Skeletal muscle tissue (tissue), 4 donors: ENCODE results near the gene MYL5. TPM values are rescaled to one million over a fixed set of nuclear protein-coding genes. Genes with fewer than 3 reads are reported as not detected.

Source experiments
- H3K27ac ChIP-seq: one replicate; pipeline ENCODE4 v1.7.0; 2013; ENCODE audit warnings: mild to moderate bottlenecking, low read depth, low read length, inconsistent platforms
- H3K27me3 ChIP-seq, 3 donors: one replicate each; pipeline ENCODE4 v1.7.0; 2013; ENCODE audit warnings: low read length in 3 of 3; ENCODE audit not compliant: control insufficient read depth in 3 of 3, insufficient read depth in 3 of 3
- H3K36me3 ChIP-seq, 3 donors: one replicate each; pipeline ENCODE4 v1.7.0; 2013; ENCODE audit warnings: low read length in 3 of 3; ENCODE audit not compliant: control insufficient read depth in 3 of 3, insufficient read depth in 3 of 3
- H3K4me1 ChIP-seq, 3 donors: one replicate each; pipeline ENCODE4 v1.7.0; 2013; ENCODE audit warnings: low read length in 3 of 3, mild to moderate bottlenecking in 3 of 3; ENCODE audit not compliant: control insufficient read depth in 3 of 3, insufficient read depth in 3 of 3
- H3K4me3 ChIP-seq, 3 donors: one replicate each; pipeline ENCODE4 v1.7.0; 2013; ENCODE audit warnings: low read length in 3 of 3
- H3K9ac ChIP-seq, 3 donors: one replicate each; pipeline ENCODE4 v1.7.0; 2013; ENCODE audit warnings: low read length in 3 of 3, mild to moderate bottlenecking in 3 of 3, moderate library complexity in 2 of 3, low read depth in 1 of 3
- H3K9me3 ChIP-seq, 3 donors: one replicate each; pipeline ENCODE4 v1.7.0; 2013; ENCODE audit warnings: low read length in 3 of 3; ENCODE audit not compliant: control insufficient read depth in 3 of 3
- total RNA-seq: library from RNA; depleted of rRNA; stranded (reverse); fragments of >200 nt; gene quantifications from one replicate; pipeline ENCODE4 v1.2.3, GENCODE V29; 2014
- donor health status: Osteomylitis.

The MYL5 gene
- total RNA-seq, 1 donor from 2014 or later = 978 TPM

- Histone ChIP-seq H3K4me1 (peaks cover 21 to 33% (median 24%) of the 10 kb centered on the region in 3 donors), H3K9me3 (no peaks in the 10 kb centered on the region), H3K4me3 (peak overlapping the region; percentile 57 to 65 (median 65)), H3K9ac (peak overlapping the region; percentile 73 to 97 (median 79)), H3K27me3 (no peaks in the 10 kb centered on the region), H3K27ac (no peak overlapping the region), H3K36me3 (peaks cover 0 to 6% (median 2%) of the 10 kb centered on the region in 3 donors)
Observed at GRCh38 chr4:706834-707598, 32.7 kb downstream of the MYL5 start.

GRCh38 chr4:707929-708630, 33.7 kb downstream of the MYL5 start:
- Histone ChIP-seq H3K4me1 (peaks cover 21 to 33% (median 24%) of the 10 kb centered on the region in 3 donors), H3K27ac (no peak overlapping the region), H3K4me3 (no peak overlapping the region), H3K9me3 (no peaks in the 10 kb centered on the region), H3K27me3 (no peaks in the 10 kb centered on the region), H3K36me3 (peaks cover 0 to 6% (median 2%) of the 10 kb centered on the region in 3 donors), H3K9ac (peak overlapping the region in 2 of 3 donors; percentile 25 to 50)

- Histone ChIP-seq H3K9me3 (no peaks in the 10 kb centered on the region), H3K36me3 (peaks cover 0 to 6% (median 2%) of the 10 kb centered on the region in 3 donors), H3K27ac (no peak overlapping the region), H3K4me1 (peaks cover 21 to 33% (median 24%) of the 10 kb centered on the region in 3 donors), H3K27me3 (no peaks in the 10 kb centered on the region), H3K9ac (peak overlapping the region in 1 of 3 donors; percentile 16), H3K4me3 (no peak overlapping the region)
Observed at GRCh38 chr4:708631-708933, 34.2 kb downstream of the MYL5 start.

GRCh38 chr4:709348-709747, 35.0 kb downstream of the MYL5 start:
- Histone ChIP-seq H3K36me3 (peaks cover 0 to 8% (median 4%) of the 10 kb centered on the region in 3 donors), H3K4me3 (no peak overlapping the region), H3K9ac (no peak overlapping the region), H3K27me3 (no peaks in the 10 kb centered on the region), H3K4me1 (peaks cover 21 to 33% (median 24%) of the 10 kb centered on the region in 3 donors), H3K27ac (no peak overlapping the region), H3K9me3 (no peaks in the 10 kb centered on the region)

GRCh38 chr4:710116-710515, 35.8 kb downstream of the MYL5 start:
- Histone ChIP-seq H3K9me3 (no peaks in the 10 kb centered on the region), H3K4me1 (peaks cover 19 to 31% (median 22%) of the 10 kb centered on the region in 3 donors), H3K9ac (no peak overlapping the region), H3K4me3 (no peak overlapping the region), H3K27me3 (no peaks in the 10 kb centered on the region), H3K36me3 (peaks cover 0 to 8% (median 4%) of the 10 kb centered on the region in 3 donors), H3K27ac (no peak overlapping the region)

GRCh38 chr4:710916-711315, 36.6 kb downstream of the MYL5 start:
- H3K4me1 ChIP-seq = peaks cover 17 to 28% (median 20%) of the 10 kb centered on the region in 3 donors
- no peaks in the 10 kb centered on the region for H3K27me3 ChIP-seq
- peaks cover 0 to 8% (median 4%) of the 10 kb centered on the region in 3 donors for H3K36me3 ChIP-seq
- no peaks in the 10 kb centered on the region for H3K9me3 ChIP-seq
- no peak overlapping the region for H3K9ac ChIP-seq
- no peak overlapping the region for H3K27ac ChIP-seq
- H3K4me3 ChIP-seq = no peak overlapping the region

- Histone ChIP-seq H3K27ac (no peak overlapping the region), H3K4me3 (no peak overlapping the region), H3K36me3 (peaks cover 0 to 8% (median 4%) of the 10 kb centered on the region in 3 donors), H3K4me1 (peaks cover 8 to 19% (median 15%) of the 10 kb centered on the region in 3 donors), H3K9me3 (no peaks in the 10 kb centered on the region), H3K27me3 (no peaks in the 10 kb centered on the region), H3K9ac (no peak overlapping the region)
Observed at GRCh38 chr4:712093-712492, 37.8 kb downstream of the MYL5 start.

GRCh38 chr4:712916-713632, 38.7 kb downstream of the MYL5 start:
- Histone ChIP-seq H3K9me3 (no peaks in the 10 kb centered on the region), H3K27me3 (no peaks in the 10 kb centered on the region), H3K9ac (no peak overlapping the region), H3K36me3 (peaks cover 0 to 8% (median 4%) of the 10 kb centered on the region in 3 donors), H3K4me1 (peaks cover 5 to 14% (median 11%) of the 10 kb centered on the region in 3 donors), H3K4me3 (no peak overlapping the region), H3K27ac (no peak overlapping the region)

- no peak overlapping the region for H3K9ac ChIP-seq
- H3K4me1 ChIP-seq = peaks cover 0 to 4% (median 2%) of the 10 kb centered on the region in 3 donors
- no peak overlapping the region for H3K4me3 ChIP-seq
- no peak overlapping the region for H3K27ac ChIP-seq
- no peaks in the 10 kb centered on the region for H3K27me3 ChIP-seq
- H3K36me3 ChIP-seq = peaks cover 0 to 8% (median 4%) of the 10 kb centered on the region in 3 donors
- no peaks in the 10 kb centered on the region for H3K9me3 ChIP-seq
Observed at GRCh38 chr4:714087-714486, 39.7 kb downstream of the MYL5 start.
